Measurements from ENCODE around the gene MACF1. TPM values are rescaled to one million over a fixed set of nuclear protein-coding genes. Genes with fewer than 3 reads are reported as not detected.

The MACF1 gene
- total and polyA plus RNA-seq, 2 of the 13 experiments (the other 11 are each of a cell fraction or from before 2014, with no cell fraction given), result 36.7 to 65.4 TPM

DNA sequence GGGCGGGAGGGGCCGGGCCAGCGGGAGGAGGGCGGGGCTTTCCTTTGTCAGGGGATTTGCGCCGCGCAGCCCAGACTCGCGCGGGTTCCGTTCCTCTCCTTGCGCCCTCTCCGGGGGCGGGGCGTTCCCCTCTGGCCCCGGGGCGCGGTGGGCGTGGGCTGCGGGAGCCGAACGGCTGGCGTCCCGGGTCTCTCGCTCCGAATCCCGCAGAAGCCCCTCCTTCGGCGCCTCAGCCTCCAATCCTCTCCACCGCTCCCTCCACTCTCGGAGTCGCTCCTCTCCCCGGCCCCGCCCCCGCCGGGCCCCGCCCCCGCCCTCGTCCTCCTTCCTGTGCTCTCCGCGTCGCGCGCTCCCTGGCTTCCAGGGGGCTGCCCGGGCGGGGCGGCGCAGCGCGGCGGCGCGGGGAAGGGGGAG is 204.2 kb downstream of the MACF1 start (continued):
- TF ChIP-seq, protein P1, sequence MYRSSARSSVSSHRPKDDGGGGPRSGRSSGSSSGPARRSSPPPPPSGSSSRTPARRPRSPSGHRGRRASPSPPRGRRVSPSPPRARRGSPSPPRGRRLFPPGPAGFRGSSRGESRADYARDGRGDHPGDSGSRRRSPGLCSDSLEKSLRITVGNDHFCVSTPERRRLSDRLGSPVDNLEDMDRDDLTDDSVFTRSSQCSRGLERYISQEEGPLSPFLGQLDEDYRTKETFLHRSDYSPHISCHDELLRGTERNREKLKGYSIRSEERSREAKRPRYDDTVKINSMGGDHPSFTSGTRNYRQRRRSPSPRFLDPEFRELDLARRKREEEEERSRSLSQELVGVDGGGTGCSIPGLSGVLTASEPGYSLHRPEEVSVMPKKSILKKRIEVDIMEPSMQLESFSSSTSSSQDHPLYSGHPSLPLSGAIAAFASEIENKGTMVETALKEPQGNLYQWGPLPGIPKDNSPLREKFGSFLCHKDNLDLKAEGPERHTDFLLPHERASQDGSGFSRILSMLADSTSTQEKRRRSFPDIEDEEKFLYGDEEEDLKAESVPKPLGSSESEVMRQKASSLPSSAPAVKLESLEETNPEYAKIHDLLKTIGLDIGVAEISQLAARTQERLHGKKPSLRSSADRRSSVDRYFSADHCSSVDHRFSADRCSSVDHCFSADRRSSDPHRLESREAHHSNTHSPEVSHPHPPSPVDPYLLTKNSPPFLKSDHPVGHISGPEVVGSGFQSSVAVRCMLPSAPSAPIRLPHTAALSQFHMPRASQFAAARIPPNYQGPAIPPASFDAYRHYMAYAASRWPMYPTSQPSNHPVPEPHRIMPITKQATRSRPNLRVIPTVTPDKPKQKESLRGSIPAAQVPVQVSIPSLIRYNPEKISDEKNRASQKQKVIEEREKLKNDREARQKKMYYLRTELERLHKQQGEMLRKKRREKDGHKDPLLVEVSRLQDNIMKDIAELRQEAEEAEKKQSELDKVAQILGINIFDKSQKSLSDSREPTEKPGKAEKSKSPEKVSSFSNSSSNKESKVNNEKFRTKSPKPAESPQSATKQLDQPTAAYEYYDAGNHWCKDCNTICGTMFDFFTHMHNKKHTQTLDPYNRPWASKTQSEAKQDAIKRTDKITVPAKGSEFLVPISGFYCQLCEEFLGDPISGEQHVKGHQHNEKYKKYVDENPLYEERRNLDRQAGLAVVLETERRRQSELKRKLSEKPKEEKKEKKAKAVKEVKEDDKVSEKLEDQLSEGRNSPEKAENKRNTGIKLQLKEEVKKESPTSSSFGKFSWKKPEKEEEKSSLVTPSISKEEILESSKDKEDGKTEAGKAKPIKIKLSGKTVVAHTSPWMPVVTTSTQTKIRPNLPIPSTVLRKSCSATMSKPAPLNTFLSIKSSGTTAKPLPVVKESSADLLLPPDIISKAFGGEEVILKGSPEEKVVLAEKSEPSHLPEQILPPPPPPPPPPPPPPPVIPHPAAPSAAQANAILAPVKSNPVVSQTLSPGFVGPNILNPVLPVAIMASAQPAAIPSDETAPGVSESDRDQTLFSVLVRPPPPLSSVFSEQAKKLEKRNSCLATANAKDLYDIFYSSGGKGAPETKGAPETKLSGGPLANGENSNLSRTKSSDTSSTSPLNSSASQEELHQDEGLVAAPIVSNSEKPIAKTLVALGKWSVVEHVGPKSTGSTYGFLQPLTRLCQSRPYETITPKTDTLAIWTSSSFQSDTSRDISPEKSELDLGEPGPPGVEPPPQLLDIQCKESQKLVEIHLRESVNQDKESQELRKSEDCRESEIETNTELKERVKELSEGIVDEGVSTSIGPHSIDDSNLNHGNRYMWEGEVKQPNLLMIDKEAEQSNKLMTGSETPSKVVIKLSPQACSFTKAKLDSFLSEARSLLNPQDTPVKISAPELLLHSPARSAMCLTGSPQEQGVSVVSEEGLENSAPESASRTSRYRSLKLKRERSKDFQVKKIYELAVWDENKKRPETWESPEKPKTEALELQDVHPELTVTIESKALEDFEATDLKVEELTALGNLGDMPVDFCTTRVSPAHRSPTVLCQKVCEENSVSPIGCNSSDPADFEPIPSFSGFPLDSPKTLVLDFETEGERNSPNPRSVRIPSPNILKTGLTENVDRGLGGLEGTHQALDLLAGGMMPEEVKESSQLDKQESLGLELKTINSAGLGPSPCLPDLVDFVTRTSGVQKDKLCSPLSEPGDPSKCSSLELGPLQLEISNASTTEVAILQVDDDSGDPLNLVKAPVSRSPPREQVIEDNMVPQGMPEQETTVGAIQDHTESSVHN (CRISPR knock-in tag; IDR thresholded peaks at IDR 0.05), result no peak
- TF ChIP-seq HOXA3 (CRISPR knock-in tag; IDR thresholded peaks at IDR 0.05), result no peak; the same call in 1 of the 2 replicates
- TF ChIP-seq, protein P2, sequence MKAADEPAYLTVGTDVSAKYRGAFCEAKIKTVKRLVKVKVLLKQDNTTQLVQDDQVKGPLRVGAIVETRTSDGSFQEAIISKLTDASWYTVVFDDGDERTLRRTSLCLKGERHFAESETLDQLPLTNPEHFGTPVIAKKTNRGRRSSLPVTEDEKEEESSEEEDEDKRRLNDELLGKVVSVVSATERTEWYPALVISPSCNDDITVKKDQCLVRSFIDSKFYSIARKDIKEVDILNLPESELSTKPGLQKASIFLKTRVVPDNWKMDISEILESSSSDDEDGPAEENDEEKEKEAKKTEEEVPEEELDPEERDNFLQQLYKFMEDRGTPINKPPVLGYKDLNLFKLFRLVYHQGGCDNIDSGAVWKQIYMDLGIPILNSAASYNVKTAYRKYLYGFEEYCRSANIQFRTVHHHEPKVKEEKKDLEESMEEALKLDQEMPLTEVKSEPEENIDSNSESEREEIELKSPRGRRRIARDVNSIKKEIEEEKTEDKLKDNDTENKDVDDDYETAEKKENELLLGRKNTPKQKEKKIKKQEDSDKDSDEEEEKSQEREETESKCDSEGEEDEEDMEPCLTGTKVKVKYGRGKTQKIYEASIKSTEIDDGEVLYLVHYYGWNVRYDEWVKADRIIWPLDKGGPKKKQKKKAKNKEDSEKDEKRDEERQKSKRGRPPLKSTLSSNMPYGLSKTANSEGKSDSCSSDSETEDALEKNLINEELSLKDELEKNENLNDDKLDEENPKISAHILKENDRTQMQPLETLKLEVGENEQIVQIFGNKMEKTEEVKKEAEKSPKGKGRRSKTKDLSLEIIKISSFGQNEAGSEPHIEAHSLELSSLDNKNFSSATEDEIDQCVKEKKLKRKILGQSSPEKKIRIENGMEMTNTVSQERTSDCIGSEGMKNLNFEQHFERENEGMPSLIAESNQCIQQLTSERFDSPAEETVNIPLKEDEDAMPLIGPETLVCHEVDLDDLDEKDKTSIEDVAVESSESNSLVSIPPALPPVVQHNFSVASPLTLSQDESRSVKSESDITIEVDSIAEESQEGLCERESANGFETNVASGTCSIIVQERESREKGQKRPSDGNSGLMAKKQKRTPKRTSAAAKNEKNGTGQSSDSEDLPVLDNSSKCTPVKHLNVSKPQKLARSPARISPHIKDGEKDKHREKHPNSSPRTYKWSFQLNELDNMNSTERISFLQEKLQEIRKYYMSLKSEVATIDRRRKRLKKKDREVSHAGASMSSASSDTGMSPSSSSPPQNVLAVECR (CRISPR knock-in tag; IDR thresholded peaks at IDR 0.05; ENCODE audit: borderline replicate concordance), result peak; percentile 38; the same call in 1 of the 2 replicates
- peak; percentile 8 for TF ChIP-seq SKI (IDR thresholded peaks at IDR 0.05; ENCODE audit: partially characterized antibody)
- TF ChIP-seq RBFOX2 (IDR thresholded peaks at IDR 0.05; ENCODE audit: low read depth, low read length), result peak; percentile 3; the same call in 1 of the 2 replicates
- no peak for TF ChIP-seq IKZF1 (IDR thresholded peaks at IDR 0.05)
- no peak; the same call in 1 of the 2 replicates for TF ChIP-seq HDAC1 (CRISPR knock-in tag; IDR thresholded peaks at IDR 0.05)
- no peak for TF ChIP-seq NR2F1 (CRISPR knock-in tag; IDR thresholded peaks at IDR 0.05)
- no peak for TF ChIP-seq LCORL (IDR thresholded peaks at IDR 0.05)
- TF ChIP-seq LCORL (CRISPR knock-in tag; IDR thresholded peaks at IDR 0.05), result peak; percentile 74
- TF ChIP-seq, protein P3, sequence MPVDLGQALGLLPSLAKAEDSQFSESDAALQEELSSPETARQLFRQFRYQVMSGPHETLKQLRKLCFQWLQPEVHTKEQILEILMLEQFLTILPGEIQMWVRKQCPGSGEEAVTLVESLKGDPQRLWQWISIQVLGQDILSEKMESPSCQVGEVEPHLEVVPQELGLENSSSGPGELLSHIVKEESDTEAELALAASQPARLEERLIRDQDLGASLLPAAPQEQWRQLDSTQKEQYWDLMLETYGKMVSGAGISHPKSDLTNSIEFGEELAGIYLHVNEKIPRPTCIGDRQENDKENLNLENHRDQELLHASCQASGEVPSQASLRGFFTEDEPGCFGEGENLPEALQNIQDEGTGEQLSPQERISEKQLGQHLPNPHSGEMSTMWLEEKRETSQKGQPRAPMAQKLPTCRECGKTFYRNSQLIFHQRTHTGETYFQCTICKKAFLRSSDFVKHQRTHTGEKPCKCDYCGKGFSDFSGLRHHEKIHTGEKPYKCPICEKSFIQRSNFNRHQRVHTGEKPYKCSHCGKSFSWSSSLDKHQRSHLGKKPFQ (CRISPR knock-in tag; IDR thresholded peaks at IDR 0.05; ENCODE audit: insufficient replicate concordance), result no peak
- TF ChIP-seq HNRNPLL (IDR thresholded peaks at IDR 0.05; ENCODE audit: low read depth, low read length, poor library complexity, severe bottlenecking), result peak; percentile 97
- TF ChIP-seq, protein P4, sequence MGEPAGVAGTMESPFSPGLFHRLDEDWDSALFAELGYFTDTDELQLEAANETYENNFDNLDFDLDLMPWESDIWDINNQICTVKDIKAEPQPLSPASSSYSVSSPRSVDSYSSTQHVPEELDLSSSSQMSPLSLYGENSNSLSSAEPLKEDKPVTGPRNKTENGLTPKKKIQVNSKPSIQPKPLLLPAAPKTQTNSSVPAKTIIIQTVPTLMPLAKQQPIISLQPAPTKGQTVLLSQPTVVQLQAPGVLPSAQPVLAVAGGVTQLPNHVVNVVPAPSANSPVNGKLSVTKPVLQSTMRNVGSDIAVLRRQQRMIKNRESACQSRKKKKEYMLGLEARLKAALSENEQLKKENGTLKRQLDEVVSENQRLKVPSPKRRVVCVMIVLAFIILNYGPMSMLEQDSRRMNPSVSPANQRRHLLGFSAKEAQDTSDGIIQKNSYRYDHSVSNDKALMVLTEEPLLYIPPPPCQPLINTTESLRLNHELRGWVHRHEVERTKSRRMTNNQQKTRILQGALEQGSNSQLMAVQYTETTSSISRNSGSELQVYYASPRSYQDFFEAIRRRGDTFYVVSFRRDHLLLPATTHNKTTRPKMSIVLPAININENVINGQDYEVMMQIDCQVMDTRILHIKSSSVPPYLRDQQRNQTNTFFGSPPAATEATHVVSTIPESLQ (CRISPR knock-in tag; conservative IDR thresholded peaks at IDR 0.05), result no peak

Data from HepG2 (cell line).